Measurements from ENCODE around the gene GPR171. TPM values are rescaled to one million over a fixed set of nuclear protein-coding genes. Genes with fewer than 3 reads are reported as not detected.

The GPR171 gene
- total RNA-seq, 1 experiment from 2014 or later: 0.17 TPM

GRCh38 chr3:151166161-151166560 is 36.9 kb downstream of the GPR171 start:
- DNase-seq (ENCODE audit: low spot score) (no peak), ATAC-seq (no peak)
- Mint-ChIP-seq H3K36me3 (no peaks in the 10 kb centered on the region), H3K9me3 (no peaks in the 10 kb centered on the region), H3K4me1 (peaks cover 7% of the 10 kb centered on the region), H3K27ac (no peak overlapping the region), H3K27me3 (ENCODE audit: low read depth) (no peaks in the 10 kb centered on the region), H3K4me3 (no peak overlapping the region)
- ChIA-PET CTCF (no interaction called here), POLR2A (no interaction called here)
- TF ChIP-seq TP53 (CRISPR knock-in tag; IDR thresholded peaks at IDR 0.05): no peak
- no peak for TF ChIP-seq FOXK1 (CRISPR knock-in tag; IDR thresholded peaks at IDR 0.05)
- no peak for TF ChIP-seq PREB (CRISPR knock-in tag; IDR thresholded peaks at IDR 0.05; ENCODE audit: borderline replicate concordance)
- no peak for TF ChIP-seq ZNF138 (CRISPR knock-in tag; conservative IDR thresholded peaks at IDR 0.05)
- TF ChIP-seq SMAD4 (CRISPR knock-in tag; IDR thresholded peaks at IDR 0.05): no peak
- TF ChIP-seq FOXP1 (CRISPR knock-in tag; IDR thresholded peaks at IDR 0.05; ENCODE audit: borderline replicate concordance): no peak
- no peak for TF ChIP-seq E2F5 (CRISPR knock-in tag; IDR thresholded peaks at IDR 0.05)

- Mint-ChIP-seq H3K36me3 (no peaks in the 10 kb centered on the region), H3K9me3 (no peaks in the 10 kb centered on the region), H3K4me3 (no peak overlapping the region), H3K27ac (no peak overlapping the region), H3K27me3 (ENCODE audit: low read depth) (no peaks in the 10 kb centered on the region), H3K4me1 (no peaks in the 10 kb centered on the region)
- DNase-seq (ENCODE audit: low spot score) (no peak), ATAC-seq (no peak)
- ChIA-PET POLR2A (no interaction called here), CTCF (no interaction called here)
- no peak for TF ChIP-seq ATF6 (CRISPR knock-in tag; IDR thresholded peaks at IDR 0.05)
- TF ChIP-seq SMAD4 (CRISPR knock-in tag; IDR thresholded peaks at IDR 0.05): no peak
- no peak for TF ChIP-seq RELA (CRISPR knock-in tag; IDR thresholded peaks at IDR 0.05; ENCODE audit: borderline replicate concordance)
- no peak for TF ChIP-seq TEAD4 (CRISPR knock-in tag; IDR thresholded peaks at IDR 0.05)
Observed at GRCh38 chr3:151165226-151165625, 37.8 kb downstream of the GPR171 start.

GRCh38 chr3:151159806-151160205 is 43.2 kb downstream of the GPR171 start:
- no peak overlapping the region for H3K4me3 Mint-ChIP-seq
- H3K27me3 Mint-ChIP-seq (ENCODE audit: low read depth): no peaks in the 10 kb centered on the region
- H3K4me1 Mint-ChIP-seq: peaks cover 14% of the 10 kb centered on the region
- ATAC-seq (no peak), DNase-seq (ENCODE audit: low spot score) (no peak)
- ChIA-PET CTCF (no interaction called here), POLR2A (no interaction called here)
- no peaks in the 10 kb centered on the region for H3K9me3 Mint-ChIP-seq
- H3K27ac Mint-ChIP-seq: no peak overlapping the region
- peaks cover 10% of the 10 kb centered on the region for H3K36me3 Mint-ChIP-seq
- TF ChIP-seq JUN (CRISPR knock-in tag; IDR thresholded peaks at IDR 0.05) (no peak), RORB (CRISPR knock-in tag; IDR thresholded peaks at IDR 0.05) (no peak), CTCF (IDR thresholded peaks at IDR 0.05) (no peak), HMGA2 (CRISPR knock-in tag; IDR thresholded peaks at IDR 0.05) (no peak), ZNF423 (CRISPR knock-in tag; IDR thresholded peaks at IDR 0.05) (no peak), CBFB (CRISPR knock-in tag; IDR thresholded peaks at IDR 0.05; ENCODE audit: low read depth) (no peak), SP1 (CRISPR knock-in tag; conservative IDR thresholded peaks at IDR 0.05) (no peak), AR (CRISPR knock-in tag; IDR thresholded peaks at IDR 0.05) (no peak), HMGXB4 (CRISPR knock-in tag; IDR thresholded peaks at IDR 0.05) (no peak), CREB1 (CRISPR knock-in tag; IDR thresholded peaks at IDR 0.05) (no peak), NFE2L1 (CRISPR knock-in tag; IDR thresholded peaks at IDR 0.05) (no peak), ZNF671 (CRISPR knock-in tag; IDR thresholded peaks at IDR 0.05) (no peak), ETV6 (CRISPR knock-in tag; IDR thresholded peaks at IDR 0.05) (no peak), EMX1 (CRISPR knock-in tag; IDR thresholded peaks at IDR 0.05) (no peak), MXD4 (CRISPR knock-in tag; IDR thresholded peaks at IDR 0.05; ENCODE audit: borderline replicate concordance) (no peak), ZNF317 (CRISPR knock-in tag; IDR thresholded peaks at IDR 0.05; ENCODE audit: borderline replicate concordance, low read depth) (no peak)
